H9 (cell line): ENCODE results near the gene KCNMA1. TPM values are rescaled to one million over a fixed set of nuclear protein-coding genes. Genes with fewer than 3 reads are reported as not detected.

Source experiments
- DNase-seq: peaks from one replicate; pipeline ENCODE4 v3.0.0-alpha.2; 2017
- H2AFZ ChIP-seq: one replicate; pipeline ENCODE4 v1.6.1; 2013; ENCODE audit warnings: mild to moderate bottlenecking, low read length, control low read depth, moderate library complexity
- H2AK5ac ChIP-seq: 2 replicates; pipeline ENCODE4 v1.6.1; 2013; ENCODE audit warnings: low read length, control low read depth, mixed read lengths; ENCODE audit not compliant: insufficient read length
- H2BK120ac ChIP-seq: one replicate; pipeline ENCODE4 v1.6.1; 2013; ENCODE audit warnings: low read depth, mild to moderate bottlenecking, low read length, control low read depth, inconsistent platforms; ENCODE audit not compliant: poor library complexity, severe bottlenecking
- H2BK12ac ChIP-seq: 2 replicates; pipeline ENCODE4 v1.6.1; 2013; ENCODE audit warnings: low read length, control low read depth, mixed read lengths, low read depth; ENCODE audit not compliant: insufficient read length
- H2BK15ac ChIP-seq: 2 replicates; pipeline ENCODE4 v1.6.1; 2013; ENCODE audit warnings: low read depth, low read length, control low read depth
- H2BK20ac ChIP-seq: one replicate; pipeline ENCODE4 v1.6.1; 2013; ENCODE audit warnings: low read depth, mild to moderate bottlenecking, low read length, control low read depth, inconsistent platforms; ENCODE audit not compliant: poor library complexity, severe bottlenecking
- H2BK5ac ChIP-seq: 2 replicates; pipeline ENCODE4 v1.6.1; 2013; ENCODE audit warnings: low read length, control low read depth, mixed read lengths; ENCODE audit not compliant: insufficient read length
- H3K14ac ChIP-seq: 2 replicates; pipeline ENCODE4 v1.6.1; 2013; ENCODE audit warnings: low read length, control low read depth; ENCODE audit not compliant: insufficient read depth
- H3K18ac ChIP-seq: 2 replicates; pipeline ENCODE4 v1.6.1; 2013; ENCODE audit warnings: low read depth, mild to moderate bottlenecking, mixed read lengths, low read length, control low read depth; ENCODE audit not compliant: insufficient read length
- H3K23ac ChIP-seq: 2 replicates; pipeline ENCODE4 v1.6.1; 2013; ENCODE audit warnings: low read length, control low read depth, mixed read lengths, low read depth; ENCODE audit not compliant: insufficient read length
- H3K23me2 ChIP-seq: 2 replicates; pipeline ENCODE4 v1.6.1; 2013; ENCODE audit warnings: low read depth, mild to moderate bottlenecking, mixed read lengths, low read length, control low read depth; ENCODE audit not compliant: insufficient read length, poor library complexity, severe bottlenecking
- H3K27ac ChIP-seq: 2 replicates; pipeline ENCODE4 v1.5.1; 2013; ENCODE audit warnings: low read length, control low read depth, mixed read lengths, low read depth; ENCODE audit not compliant: insufficient read length
- H3K27me3 ChIP-seq: 2 replicates; pipeline ENCODE4 v1.6.1; 2013; ENCODE audit warnings: low read length, control low read depth, inconsistent platforms; ENCODE audit not compliant: insufficient read depth
- H3K4ac ChIP-seq: 2 replicates; pipeline ENCODE4 v1.6.1; 2013; ENCODE audit warnings: low read depth, mild to moderate bottlenecking, control low read depth, inconsistent platforms, low read length, moderate library complexity
- H3K4me1 ChIP-seq: 2 replicates; pipeline ENCODE4 v1.6.1; 2013; ENCODE audit warnings: low read length, control low read depth, inconsistent platforms; ENCODE audit not compliant: insufficient read depth
- H3K4me2 ChIP-seq: 2 replicates; pipeline ENCODE4 v1.6.1; 2013; ENCODE audit warnings: low read length, control low read depth, mixed read lengths; ENCODE audit not compliant: insufficient read length, insufficient read depth
- H3K56ac ChIP-seq: 2 replicates; pipeline ENCODE4 v1.6.1; 2013; ENCODE audit warnings: low read depth, mild to moderate bottlenecking, mixed read lengths, low read length, control low read depth; ENCODE audit not compliant: insufficient read length
- H3K79me1 ChIP-seq: 2 replicates; pipeline ENCODE4 v1.6.1; 2013; ENCODE audit warnings: low read depth, mild to moderate bottlenecking, moderate library complexity, low read length, control low read depth, inconsistent platforms; ENCODE audit not compliant: insufficient read depth, poor library complexity, severe bottlenecking
- H3K79me2 ChIP-seq: 2 replicates; pipeline ENCODE4 v1.6.1; 2013; ENCODE audit warnings: low read length, control low read depth, inconsistent platforms; ENCODE audit not compliant: insufficient read depth
- H3K9ac ChIP-seq: 2 replicates; pipeline ENCODE4 v1.6.1; 2013; ENCODE audit warnings: low read length, control low read depth, mixed read lengths; ENCODE audit not compliant: insufficient read length; ENCODE audit errors: extremely low read depth
- H3K9me3 ChIP-seq: one replicate; pipeline ENCODE4 v1.6.1; 2013; ENCODE audit warnings: low read depth, low read length, inconsistent platforms; ENCODE audit not compliant: control insufficient read depth
- H3T11ph ChIP-seq: one replicate; pipeline ENCODE4 v1.6.1; 2013; ENCODE audit warnings: mild to moderate bottlenecking, low read length, control low read depth, inconsistent platforms
- H4K20me1 ChIP-seq: one replicate; pipeline ENCODE4 v1.6.1; 2013; ENCODE audit not compliant: control insufficient read depth, insufficient read length, insufficient read depth
- H4K5ac ChIP-seq: 2 replicates; pipeline ENCODE4 v1.6.1; 2013; ENCODE audit warnings: low read depth, mild to moderate bottlenecking, mixed read lengths, low read length, control low read depth; ENCODE audit not compliant: insufficient read length
- H4K8ac ChIP-seq: replicated peaks from 2 replicates; pipeline ENCODE4 v1.6.1; 2013; ENCODE audit warnings: low read length, control low read depth, mixed read lengths, low read depth; ENCODE audit not compliant: insufficient read length
- H4K91ac ChIP-seq: 2 replicates; pipeline ENCODE4 v1.6.1; 2013; ENCODE audit warnings: low read depth, mild to moderate bottlenecking, moderate library complexity, mixed read lengths, low read length, control low read depth; ENCODE audit not compliant: insufficient read length
- H3K27ac Mint-ChIP-seq, 3 experiments: 2 replicates in 2 of 3; 3 replicates in 1 of 3; pipeline ENCODE4 v1.8.0; 2020 to 2021; ENCODE audit warnings: mixed read lengths in 3 of 3, mild to moderate bottlenecking in 1 of 3, moderate library complexity in 1 of 3
- H3K27me3 Mint-ChIP-seq: 2 replicates; pipeline ENCODE4 v1.8.0; 2021; ENCODE audit warnings: low read depth, mild to moderate bottlenecking, moderate library complexity, mixed read lengths
- H3K36me3 Mint-ChIP-seq, 3 experiments: 2 replicates in 2 of 3; 3 replicates in 1 of 3; pipeline ENCODE4 v1.8.0; 2020 to 2021; ENCODE audit warnings: low read depth in 3 of 3, mixed read lengths in 3 of 3; ENCODE audit not compliant: insufficient read depth in 1 of 3
- H3K4me1 Mint-ChIP-seq, 2 experiments: 2 replicates each; pipeline ENCODE4 v1.8.0; 2020; ENCODE audit warnings: mixed read lengths in 2 of 2
- H3K4me3 Mint-ChIP-seq, 2 experiments: 2 replicates in 1 of 2; 3 replicates in 1 of 2; pipeline ENCODE4 v1.8.0; 2020 to 2021; ENCODE audit warnings: mild to moderate bottlenecking in 2 of 2, mixed read lengths in 2 of 2, moderate library complexity in 1 of 2
- H3K9me3 Mint-ChIP-seq, 2 experiments: 2 replicates in 1 of 2; 3 replicates in 1 of 2; pipeline ENCODE4 v1.8.0; 2020; ENCODE audit warnings: mild to moderate bottlenecking in 2 of 2, mixed read lengths in 2 of 2, moderate library complexity in 1 of 2
- CTCF ChIP-seq: fragments of 200-600 bp; sonication (generic); conservative IDR thresholded peaks from 3 replicates; pipeline ENCODE4 v1.8.0; 2021; ENCODE audit warnings: antibody characterized with exemption, mild to moderate bottlenecking
- WGBS: extraction: QIAGEN DNeasy Blood & Tissue Kit; methylation state at CpG from one replicate; pipeline ENCODE4 v1.1.7; 2013; ENCODE audit warnings: missing lambda C conversion rate, low lambda C conversion rate, mixed read lengths; ENCODE audit not compliant: insufficient read length; ENCODE audit errors: extremely low coverage; 5-methylcytosine and 5-hydroxymethylcytosine counted together
- total RNA-seq: library from RNA; stranded (reverse); gene quantifications from 2 replicates; pipeline ENCODE4 v1.2.1, GENCODE V29; 2021

KCNMA1 gene
- total RNA-seq, 1 experiment from 2014 or later, result 2.0 TPM

DNA sequence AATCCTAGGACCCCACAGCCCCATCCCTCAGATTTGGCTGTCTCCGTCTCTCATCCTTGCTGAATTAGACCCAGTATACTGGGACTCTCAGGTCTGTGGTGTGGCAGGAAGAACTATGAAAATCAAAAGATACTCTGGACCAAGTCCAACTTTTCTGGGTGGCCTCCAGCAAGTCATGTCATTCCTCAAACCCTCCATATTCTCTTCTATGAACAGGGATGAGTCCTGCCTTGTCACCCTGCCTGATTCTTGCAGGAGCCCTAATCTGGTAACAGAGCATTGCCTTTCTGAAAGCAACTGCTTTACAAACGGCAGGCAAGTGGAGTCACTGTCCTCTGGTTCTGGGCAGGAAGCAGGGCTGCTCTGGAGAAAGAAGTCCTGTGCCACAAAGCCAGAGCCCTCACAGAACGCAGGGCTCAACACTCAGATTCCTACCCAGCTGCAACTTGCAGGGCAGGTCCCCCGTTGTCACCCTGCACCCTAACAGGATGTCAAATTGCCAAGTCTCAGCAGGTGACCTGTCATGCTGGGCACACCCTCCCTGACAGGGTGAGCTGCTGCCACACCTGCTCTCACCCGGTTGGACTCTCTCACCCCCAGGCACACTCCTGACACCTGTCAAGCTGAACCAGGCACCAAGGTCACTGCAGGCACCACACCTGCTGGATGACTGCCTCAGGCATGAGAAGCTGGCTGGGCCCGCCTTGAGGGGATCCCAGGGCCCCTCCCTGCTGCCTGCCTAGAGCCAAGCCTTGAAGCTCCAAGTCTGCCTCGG, 227.7 kb downstream of the KCNMA1 start:
- no peak overlapping the region; a peak in 2 of 7 replicates for H3K27ac Mint-ChIP-seq
- Histone ChIP-seq H3K23me2 (no peaks in the 10 kb centered on the region), H2AFZ (no peak overlapping the region), H3K9ac (no peak overlapping the region), H4K20me1 (no peaks in the 10 kb centered on the region), H3K14ac (no peak overlapping the region; the same call in 1 of the 2 replicates), H3K4me1 (peaks cover 2% of the 10 kb centered on the region; the same call in 1 of the 2 replicates), H3K56ac (no peak overlapping the region), H2AK5ac (no peak overlapping the region), H3K27ac (no peak overlapping the region), H2BK12ac (no peak overlapping the region), H4K91ac (no peak overlapping the region), H3K27me3 (no peaks in the 10 kb centered on the region), H3K4me2 (no peak overlapping the region), H2BK15ac (no peak overlapping the region), H3K23ac (no peak overlapping the region), H3K79me2 (no peaks in the 10 kb centered on the region), H3K4ac (no peak overlapping the region), H3T11ph (no peak overlapping the region), H3K18ac (no peak overlapping the region), H4K5ac (no peak overlapping the region), H2BK5ac (no peak overlapping the region), H3K79me1 (no peaks in the 10 kb centered on the region), H3K9me3 (no peaks in the 10 kb centered on the region), H2BK20ac (no peak overlapping the region), H2BK120ac (no peak overlapping the region), H4K8ac (no peak overlapping the region)
- peaks cover 20 to 25% of the 10 kb centered on the region in 2 experiments for H3K4me1 Mint-ChIP-seq
- no CpG with 5 or more reads among the region's 7 CpGs for WGBS
- H3K4me3 Mint-ChIP-seq, result no peak overlapping the region; a peak in 1 of 5 replicates
- TF ChIP-seq CTCF, result no peak
- H3K27me3 Mint-ChIP-seq, result peaks cover 3% of the 10 kb centered on the region; the same call in 1 of the 2 replicates
- DNase-seq, result no peak
- H3K9me3 Mint-ChIP-seq, result no peaks in the 10 kb centered on the region; a peak in 1 of 5 replicates
- no peaks in the 10 kb centered on the region for H3K36me3 Mint-ChIP-seq
